GM21515 (cell line): ENCODE results near the gene MAMSTR.

Experiments used
- ATAC-seq: cut with Tn5 transposase; IDR thresholded peaks from one replicate; pipeline ENCODE4 v1.9.1; 2021; ENCODE audit not compliant: unreplicated experiment

Gene MAMSTR

GRCh38 chr19:48668332-48668731 lies 51.2 kb downstream of the MAMSTR start:
- ATAC-seq = no peak

- no peak for ATAC-seq
These were observed 53.7 kb downstream of the MAMSTR start for GRCh38 chr19:48665786-48666185.

DNA sequence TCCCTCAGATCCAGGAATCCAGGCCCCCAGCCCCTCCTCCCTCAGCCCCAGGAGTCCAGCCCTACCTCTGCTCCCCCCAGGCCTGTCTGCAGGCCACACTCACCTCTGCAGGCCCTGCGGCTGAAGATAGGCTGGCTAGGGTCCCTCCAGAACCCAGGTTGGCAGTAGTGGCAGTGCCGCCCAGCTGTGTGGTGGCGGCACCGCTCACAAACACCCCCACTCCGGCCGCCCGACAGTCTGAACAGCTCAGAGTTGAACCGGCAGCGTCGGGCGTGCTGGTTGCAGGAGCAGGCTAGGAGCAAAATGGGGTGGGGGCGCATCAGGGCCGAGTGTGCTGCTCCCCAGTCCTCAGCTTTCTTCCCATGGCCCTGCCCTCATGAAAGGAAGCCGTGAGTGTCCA lies 55.0 kb downstream of the MAMSTR start:
- ATAC-seq = no peak

DNA sequence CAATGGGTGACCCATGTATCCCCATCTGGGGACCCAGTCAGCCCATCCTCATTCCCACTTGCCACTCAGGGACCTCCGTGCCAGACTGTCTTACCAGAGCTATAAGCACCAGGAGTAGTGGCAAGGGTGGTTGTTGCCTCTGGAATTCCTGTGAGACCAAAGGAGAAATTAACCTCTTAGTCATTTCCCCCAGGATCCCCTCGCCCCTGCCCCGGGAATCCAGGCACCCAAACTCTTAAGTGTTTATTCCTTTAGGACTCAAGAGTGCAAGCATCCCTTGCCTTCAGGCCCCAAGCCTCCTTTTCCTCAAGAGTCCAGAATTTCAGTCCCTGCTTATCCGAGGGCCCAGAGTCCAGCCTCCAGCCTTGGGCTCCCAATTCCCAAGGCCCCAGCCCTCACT lies 55.9 kb downstream of the MAMSTR start:
- ATAC-seq = no peak
